GM12891 (cell line): ENCODE results near the gene SAT2.

Source experiments
- POLR2A ChIP-seq: IDR thresholded peaks from 2 replicates; pipeline ENCODE4 v1.6.1; 2011; ENCODE audit warnings: low read depth, low read length, control low read depth
- POLR2AphosphoS5 ChIP-seq: IDR thresholded peaks from 2 replicates; pipeline ENCODE4 v1.6.1; 2011; ENCODE audit warnings: low read depth, low read length, control low read depth
- POU2F2 ChIP-seq: IDR thresholded peaks from 2 replicates; pipeline ENCODE4 v1.6.1; 2011; ENCODE audit warnings: low read depth, mild to moderate bottlenecking, control low read depth, low read length, moderate library complexity
- SPI1 ChIP-seq: IDR thresholded peaks from 2 replicates; pipeline ENCODE4 v1.6.1; 2011; ENCODE audit warnings: low read depth, low read length, control low read depth
- TAF1 ChIP-seq: IDR thresholded peaks from 2 replicates; pipeline ENCODE4 v1.6.1; 2011; ENCODE audit warnings: low read depth, low read length, control low read depth

- TF ChIP-seq TAF1 (no peak), POLR2AphosphoS5 (no peak), POLR2A (no peak), SPI1 (no peak), POU2F2 (no peak)
Measured at GRCh38 chr17:7647018-7647417, 19.4 kb upstream of the SAT2 start.
